GM06990 (cell line): ENCODE results near the gene SNX13.

ENCODE experiments used
- DNase-seq: peaks from one replicate; pipeline ENCODE4 v3.0.0-alpha.2; 2011; ENCODE audit not compliant: insufficient read length; ENCODE audit errors: extremely low read depth
- H3K27me3 ChIP-seq: replicated peaks from 2 replicates; pipeline ENCODE4 v1.6.0; 2011; ENCODE audit warnings: low read length; ENCODE audit not compliant: control insufficient read depth, insufficient read depth
- H3K36me3 ChIP-seq: 2 replicates; pipeline ENCODE4 v1.5.1; 2011; ENCODE audit warnings: low read length; ENCODE audit not compliant: control insufficient read depth, insufficient read depth
- H3K4me3 ChIP-seq: replicated peaks from 2 replicates; pipeline ENCODE4 v1.5.1; 2011; ENCODE audit warnings: low read depth, mild to moderate bottlenecking, control low read depth, low read length
- TF ChIP-seq, protein P1 (sequence below): IDR thresholded peaks from 2 replicates; pipeline ENCODE4 v1.5.1; 2011; ENCODE audit warnings: low read length, control low read depth, mild to moderate bottlenecking, inconsistent platforms; ENCODE audit not compliant: insufficient read depth, poor library complexity, severe bottlenecking

The SNX13 gene

DNA sequence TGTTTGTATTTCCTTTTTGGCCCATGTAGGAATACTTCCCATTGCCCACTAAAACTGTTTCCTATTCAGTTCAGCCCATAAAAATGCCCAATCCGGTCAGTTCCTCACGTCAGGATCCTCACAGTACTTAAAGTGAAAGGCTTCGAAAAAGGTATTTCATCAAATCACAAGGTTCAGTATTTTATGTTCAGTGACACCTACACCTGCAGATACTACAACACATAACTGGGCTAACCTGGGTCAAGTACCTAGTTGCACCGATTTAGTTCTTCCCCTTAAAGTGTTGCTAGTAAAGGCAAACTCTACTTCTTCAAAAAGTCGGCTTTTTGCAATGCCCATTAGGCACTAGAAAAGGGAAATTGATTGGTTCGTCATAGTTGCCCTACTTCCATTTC, 1.1 kb downstream of the SNX13 start:
- TF ChIP-seq, protein P1, sequence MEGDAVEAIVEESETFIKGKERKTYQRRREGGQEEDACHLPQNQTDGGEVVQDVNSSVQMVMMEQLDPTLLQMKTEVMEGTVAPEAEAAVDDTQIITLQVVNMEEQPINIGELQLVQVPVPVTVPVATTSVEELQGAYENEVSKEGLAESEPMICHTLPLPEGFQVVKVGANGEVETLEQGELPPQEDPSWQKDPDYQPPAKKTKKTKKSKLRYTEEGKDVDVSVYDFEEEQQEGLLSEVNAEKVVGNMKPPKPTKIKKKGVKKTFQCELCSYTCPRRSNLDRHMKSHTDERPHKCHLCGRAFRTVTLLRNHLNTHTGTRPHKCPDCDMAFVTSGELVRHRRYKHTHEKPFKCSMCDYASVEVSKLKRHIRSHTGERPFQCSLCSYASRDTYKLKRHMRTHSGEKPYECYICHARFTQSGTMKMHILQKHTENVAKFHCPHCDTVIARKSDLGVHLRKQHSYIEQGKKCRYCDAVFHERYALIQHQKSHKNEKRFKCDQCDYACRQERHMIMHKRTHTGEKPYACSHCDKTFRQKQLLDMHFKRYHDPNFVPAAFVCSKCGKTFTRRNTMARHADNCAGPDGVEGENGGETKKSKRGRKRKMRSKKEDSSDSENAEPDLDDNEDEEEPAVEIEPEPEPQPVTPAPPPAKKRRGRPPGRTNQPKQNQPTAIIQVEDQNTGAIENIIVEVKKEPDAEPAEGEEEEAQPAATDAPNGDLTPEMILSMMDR, result no peak
- no peak for DNase-seq
- Histone ChIP-seq H3K4me3 (peak overlapping the region; percentile 82), H3K27me3 (no peaks in the 10 kb centered on the region), H3K36me3 (no peaks in the 10 kb centered on the region)

DNA sequence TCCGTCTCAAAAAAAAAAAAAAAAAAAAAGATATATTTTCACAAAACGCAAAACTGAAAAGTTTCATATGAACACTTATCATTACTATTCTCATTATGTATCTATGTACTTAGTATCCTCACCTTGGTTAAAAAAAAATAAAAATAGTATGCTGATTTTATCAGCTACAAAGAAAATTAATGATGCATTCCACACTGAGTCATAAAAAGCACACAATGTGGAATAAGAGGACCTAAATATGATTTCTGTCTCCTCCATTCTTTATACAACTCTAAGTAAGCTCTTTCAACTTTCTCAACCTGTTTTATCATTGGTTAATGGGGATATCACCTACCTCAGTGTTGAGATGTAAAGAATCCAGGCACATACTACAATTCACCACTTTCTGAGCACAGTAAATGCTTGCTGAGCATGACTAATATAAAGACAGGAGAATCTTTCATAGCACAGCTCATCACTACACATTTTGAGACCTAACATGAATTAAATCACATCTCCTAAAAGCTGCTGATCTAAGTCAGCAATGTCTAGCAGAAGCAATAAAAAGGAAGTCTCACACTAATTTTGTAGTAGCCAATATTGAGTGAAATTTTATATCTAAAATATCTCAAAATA, 2.7 kb downstream of the SNX13 start:
- Histone ChIP-seq H3K4me3 (peak overlapping the region; percentile 11; the same call in 1 of the 2 replicates), H3K27me3 (no peaks in the 10 kb centered on the region), H3K36me3 (no peaks in the 10 kb centered on the region)
- DNase-seq, result no peak
- TF ChIP-seq, protein P1, result no peak

DNA sequence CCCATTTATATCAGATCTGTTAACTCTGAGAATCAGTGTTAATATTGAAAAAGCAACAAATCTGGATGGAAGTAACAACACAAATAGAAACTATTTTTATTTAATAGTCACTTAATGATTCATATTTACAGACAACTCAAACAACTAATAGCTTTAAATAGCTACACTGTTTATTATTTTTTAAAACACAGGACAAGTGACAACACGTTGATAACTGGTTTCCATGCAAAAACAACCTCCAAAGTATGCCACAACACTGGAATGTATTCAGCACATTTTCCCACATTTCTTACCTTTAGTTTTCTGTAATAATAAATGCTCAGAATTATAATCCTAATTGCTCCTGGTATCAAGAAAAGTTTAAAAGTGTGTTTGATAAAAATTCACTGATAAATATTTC, 4.0 kb downstream of the SNX13 start:
- TF ChIP-seq, protein P1, result no peak
- Histone ChIP-seq H3K4me3 (no peak overlapping the region), H3K27me3 (no peaks in the 10 kb centered on the region), H3K36me3 (no peaks in the 10 kb centered on the region)
- no peak for DNase-seq

DNA sequence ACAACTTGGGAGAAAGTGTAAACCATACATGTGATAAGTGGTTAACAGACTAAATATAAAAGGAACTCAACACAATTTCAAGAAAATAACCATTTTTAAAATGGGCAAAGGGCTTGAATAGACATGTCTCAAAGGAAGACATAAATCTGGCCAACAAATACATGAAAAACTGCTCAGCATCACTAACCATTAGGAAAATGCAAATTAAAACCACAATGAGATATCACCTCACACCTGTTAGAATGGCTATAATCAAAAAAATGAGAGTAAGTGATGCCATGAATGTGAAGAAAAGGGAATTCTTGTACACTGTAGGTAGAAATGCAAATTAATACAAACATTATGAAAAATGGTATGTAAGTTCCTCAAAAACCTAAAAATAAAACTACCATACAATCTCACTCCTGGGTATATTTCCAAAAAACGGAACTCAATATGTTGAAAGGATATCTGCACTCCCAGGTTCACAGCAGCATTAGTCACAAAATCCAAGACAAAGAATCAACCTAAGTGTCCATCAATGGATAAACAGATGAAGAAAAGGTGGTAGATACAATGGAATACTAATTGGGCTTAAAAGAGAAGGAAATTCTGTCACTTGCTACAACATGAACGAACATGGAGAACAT, 5.6 kb downstream of the SNX13 start:
- Histone ChIP-seq H3K36me3 (no peaks in the 10 kb centered on the region), H3K4me3 (no peak overlapping the region), H3K27me3 (no peaks in the 10 kb centered on the region)
- DNase-seq, result no peak
- TF ChIP-seq, protein P1, result no peak

DNA sequence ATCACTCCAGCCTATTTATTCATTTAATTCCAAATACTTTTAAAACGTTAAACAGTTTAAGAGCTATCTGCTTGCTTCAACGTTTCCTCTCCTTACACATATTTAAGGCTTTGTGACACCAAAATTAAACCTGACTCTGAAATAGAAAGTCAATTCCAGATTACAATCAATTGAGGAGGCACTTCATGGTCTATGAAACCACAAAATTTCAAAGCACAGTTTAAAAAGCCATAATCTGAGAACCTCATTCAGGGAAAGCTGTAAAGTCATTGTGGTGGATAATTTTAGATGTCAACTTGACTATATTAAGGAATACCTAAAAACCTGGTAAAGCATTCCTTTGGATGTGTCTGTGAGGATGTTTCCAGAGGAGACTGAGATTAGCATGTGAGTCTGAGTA, 6.2 kb downstream of the SNX13 start:
- H3K36me3 ChIP-seq, result no peaks in the 10 kb centered on the region
- TF ChIP-seq, protein P1, result no peak

More for the DNA sequence above, 6.2 kb downstream of the SNX13 start:
- no peak overlapping the region for H3K4me3 ChIP-seq
- no peak for DNase-seq
- no peaks in the 10 kb centered on the region for H3K27me3 ChIP-seq
